ENCODE data around the gene STRA6.

STRA6 gene

DNA sequence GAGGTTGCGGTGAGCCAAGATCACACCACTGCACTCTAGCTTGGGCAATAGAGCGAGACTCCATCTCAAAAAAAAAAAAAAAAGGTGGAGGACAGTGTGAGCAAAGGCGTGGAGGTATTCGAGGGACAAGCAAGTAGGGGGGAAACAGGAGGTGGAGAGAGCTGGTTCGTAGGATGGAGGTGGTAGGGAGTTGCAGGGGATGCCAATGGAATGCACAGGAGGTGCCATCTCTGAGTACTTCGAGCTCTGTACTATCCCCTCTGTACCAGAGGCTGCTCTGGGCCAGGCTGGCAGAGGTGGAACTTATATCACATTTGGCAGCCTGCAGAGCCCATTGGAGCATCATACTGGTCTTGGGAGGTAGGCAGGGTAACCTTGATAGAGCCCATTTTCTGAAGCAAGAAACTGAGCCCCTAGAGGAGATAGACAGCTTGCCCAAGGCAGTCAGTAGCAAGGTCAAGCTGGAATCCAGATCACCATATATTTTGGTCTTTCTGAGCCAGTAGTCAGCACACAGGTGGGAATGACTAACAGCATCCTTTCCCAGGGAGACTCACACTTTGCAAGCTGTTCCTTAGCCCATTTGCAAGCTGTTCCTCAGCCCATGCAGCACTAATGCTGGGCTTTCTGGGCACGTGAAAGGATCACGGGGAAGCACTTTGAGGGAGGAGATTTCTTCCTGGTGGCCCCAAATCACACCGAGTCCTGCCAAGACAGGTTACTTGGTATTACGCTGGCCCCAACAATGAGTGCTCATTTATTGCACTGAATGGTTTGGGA lies 24.4 kb upstream of the STRA6 start:
- DNase-seq = no peak

DNA sequence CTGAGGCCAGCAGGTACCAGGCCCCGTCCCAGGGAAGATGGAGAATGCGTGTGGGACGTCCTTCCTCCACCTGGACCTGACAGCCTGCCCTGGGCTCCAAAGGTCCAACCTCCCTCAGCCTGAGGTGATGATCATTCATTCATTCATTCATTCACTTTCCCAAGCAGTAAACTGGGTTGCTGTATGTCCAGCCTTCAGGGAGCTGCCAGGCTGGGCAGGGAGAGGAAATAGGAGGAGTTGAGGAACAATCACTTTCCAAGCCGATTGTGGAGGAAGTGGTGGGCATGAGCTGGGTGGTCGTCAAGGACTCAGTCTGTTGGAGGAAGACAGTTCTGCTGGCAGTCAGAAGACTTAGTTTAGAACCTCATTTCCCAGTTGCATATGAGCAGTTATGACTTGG lies 23.3 kb upstream of the STRA6 start:
- DNase-seq = no peak

DNA sequence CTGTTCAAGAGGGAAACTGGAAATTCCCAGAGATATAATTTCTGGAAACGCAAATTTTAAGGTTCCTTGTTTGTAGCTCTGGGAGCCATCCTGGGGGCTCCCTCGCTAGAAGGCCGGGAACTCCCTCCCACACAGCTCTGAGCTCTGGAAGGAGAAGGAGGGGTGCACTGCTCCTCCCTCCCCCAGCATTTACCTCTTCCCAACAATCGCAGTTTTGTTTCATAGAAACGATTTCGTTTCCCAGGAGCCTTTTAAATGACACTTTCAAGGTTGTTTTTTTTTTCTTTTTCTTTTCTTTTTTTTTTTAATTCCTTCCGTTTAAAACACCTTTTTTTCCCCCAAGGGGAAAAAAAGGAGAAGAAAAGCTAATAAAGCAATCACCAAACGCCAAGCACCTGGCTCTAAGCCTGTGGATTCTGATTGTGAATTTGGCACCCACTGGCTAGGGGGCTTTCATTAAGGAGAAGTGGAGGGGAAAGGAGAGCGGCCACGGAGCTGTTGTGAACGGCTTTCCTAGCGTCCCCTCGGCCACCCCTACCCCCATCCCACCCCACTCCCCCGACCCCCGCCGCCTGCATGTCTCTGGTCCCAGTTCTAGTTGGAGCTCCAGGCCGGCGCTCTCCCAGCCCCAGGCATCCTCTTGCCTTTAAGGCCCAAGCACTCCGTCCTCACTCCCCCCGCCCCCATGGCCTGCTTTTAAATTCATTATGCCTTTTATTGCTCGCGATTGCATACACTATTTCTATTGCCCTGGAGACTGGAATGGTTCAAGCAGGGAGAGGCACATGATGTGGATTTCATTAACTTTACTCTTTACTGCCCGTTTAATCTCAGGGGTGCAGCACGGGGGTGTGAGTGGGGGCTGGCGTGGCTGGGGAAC lies 19.9 kb upstream of the STRA6 start:
- DNase-seq = no peak

DNA sequence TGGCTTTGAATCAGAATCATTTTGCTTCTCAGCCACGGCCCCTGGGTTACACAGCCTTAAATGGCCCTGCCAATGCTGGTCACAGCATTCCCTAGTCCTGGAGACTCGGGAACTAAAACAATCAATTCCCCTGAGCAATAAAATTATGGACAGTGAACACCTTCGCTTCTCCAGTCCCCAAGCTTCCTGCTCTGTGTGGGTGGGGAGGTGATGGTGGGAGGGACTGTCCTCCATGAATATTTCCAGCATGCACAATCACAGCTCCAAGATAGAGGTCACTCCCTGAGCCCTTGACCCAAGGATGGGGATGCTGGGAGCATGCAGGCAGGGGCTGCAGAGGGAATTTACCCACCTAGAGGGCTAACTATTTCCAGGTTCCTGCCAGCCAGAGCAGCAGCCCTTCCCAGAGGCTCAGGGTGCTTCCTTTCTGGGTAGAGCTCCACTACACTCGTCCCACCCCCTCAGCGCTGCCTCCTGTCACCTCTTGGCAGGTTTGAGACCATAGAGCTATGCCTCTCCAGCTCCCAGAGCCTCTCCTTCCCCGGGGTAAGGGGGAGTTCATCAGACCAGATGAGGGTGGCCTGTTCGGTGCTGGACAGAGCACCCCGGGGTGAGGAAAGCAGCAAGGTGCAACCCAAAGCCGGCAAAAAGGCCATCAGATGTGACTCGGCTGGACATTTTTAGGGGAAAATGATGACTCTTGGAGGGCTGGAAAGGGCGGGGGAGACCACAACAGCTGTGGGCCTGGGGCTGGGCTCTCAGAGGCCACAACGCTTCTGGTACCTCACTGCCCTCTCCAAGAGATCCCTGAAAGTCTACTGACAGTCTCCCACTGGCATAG lies 19.0 kb upstream of the STRA6 start:
- DNase-seq = no peak

DNA sequence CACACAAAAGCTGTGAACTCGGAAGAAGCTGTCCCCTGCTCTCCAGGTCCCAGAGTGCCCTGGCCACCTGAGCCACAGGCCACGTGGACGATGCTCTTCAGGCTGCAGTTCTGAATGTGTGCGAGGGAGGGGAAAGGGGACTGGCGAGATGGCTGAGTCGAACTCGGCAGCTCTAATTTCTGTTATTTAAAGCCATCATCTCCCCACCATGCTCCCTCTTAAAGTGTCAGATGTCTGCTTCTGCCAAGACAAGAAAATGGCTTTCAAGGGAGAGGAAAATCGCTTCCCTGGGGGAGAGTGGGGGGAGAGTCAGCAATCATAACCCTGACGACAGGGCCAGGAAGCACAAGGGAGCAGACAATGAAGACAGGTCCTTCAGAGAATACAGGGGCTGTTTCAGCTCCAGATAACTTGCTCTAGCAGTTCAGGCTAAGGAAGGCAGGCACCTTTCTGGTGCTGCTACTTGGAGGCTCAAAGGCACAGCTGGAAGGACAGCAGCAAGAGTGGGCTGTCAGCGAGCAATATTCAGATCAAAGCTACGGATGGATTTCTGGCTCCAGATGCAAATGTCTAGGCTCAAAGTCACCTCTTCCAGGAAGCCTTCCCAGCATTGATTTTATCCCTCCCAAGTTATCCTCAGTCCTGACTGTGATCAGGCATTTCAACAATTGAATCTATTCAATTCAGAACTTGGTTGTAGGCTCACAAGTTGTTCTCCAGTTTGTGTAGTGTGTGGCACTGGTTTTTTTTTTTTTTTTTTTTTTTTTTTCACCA lies 18.1 kb upstream of the STRA6 start:
- DNase-seq = no peak

DNA sequence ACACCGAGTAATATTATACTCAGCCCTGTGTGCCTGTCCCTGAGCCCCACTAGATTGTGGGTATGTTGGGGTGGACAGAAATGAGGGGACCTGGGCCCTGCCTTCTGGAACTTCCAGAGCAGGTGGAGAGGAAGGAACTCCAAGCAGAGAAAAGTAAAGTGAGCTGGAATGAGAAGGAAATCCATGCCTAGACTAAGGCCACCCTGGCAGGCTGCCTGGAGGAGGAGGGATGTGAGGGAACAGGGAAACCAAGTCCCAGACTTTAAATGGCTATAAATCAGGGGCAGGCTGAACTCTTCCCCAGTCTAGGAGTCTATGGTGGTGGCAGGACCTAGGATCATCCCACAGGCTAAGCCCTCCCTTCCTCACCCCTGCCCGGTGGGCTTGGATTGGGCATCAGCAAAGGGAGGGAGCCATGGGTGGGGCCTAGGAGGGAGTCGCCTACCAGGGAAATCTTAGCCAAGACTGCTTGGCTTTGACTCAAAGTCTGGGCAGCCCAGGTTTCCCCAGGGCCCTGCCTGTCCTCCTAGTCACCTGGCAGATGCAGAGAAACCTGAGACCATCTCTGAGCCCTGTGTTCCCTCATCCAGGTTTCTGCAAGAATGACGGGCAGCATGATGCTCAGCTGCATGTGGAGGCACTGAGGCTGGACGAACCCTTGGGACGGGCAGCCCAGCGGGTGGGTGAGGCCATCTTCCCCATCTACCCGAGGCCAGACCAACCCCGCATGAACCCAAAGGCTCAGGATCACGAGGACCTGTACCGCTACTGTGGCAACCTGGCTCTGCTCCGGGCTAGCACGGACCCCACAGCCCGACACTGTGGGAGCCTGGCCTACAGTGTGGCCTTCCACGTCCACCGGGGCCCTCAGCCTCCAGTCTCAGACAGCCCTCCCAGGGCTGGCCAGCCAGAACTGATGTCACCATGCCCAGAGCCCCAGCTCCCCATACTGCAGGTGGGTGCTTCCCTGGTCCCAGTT lies 15.6 kb upstream of the STRA6 start:
- DNase-seq = no peak

DNA sequence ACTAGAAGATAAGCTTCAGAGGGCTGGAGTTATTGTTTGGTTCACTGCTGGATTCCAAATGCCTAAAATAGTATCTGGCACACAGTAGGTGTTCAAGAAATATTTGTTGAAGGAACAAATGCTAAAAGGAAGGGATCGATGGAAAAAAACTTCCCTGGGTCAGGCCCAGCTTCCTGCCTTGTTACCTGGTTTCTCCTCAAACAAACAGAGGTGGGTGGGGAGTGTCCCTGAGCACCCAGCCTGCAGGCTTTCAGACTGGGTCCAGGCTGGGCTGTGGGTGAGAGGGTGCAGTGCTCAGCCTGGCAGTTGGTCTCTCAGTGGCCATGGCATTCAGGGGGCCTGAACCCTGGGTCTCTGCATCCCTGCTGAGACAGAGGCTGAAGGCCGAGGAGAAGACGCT lies 14.4 kb upstream of the STRA6 start:
- no peak for DNase-seq

DNA sequence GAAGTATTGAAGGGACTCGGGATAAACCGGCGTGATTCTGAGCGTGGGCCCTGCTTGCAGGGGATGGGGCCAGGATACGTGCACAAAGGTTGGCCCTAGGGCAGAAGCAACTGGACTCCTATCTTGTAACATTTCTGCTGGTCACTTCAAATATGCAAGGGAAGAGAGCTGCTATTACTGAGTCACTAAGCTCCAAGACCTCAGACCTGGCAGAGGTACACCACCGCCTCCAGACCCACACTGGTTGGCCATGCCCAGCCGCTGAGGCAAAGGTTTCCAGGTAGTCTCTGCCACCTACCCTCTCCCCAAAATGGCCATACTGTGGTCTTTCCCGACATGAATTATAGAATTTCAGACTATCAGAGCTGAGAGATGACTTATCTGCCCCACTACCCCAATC lies 13.4 kb upstream of the STRA6 start:
- DNase-seq = no peak

DNA sequence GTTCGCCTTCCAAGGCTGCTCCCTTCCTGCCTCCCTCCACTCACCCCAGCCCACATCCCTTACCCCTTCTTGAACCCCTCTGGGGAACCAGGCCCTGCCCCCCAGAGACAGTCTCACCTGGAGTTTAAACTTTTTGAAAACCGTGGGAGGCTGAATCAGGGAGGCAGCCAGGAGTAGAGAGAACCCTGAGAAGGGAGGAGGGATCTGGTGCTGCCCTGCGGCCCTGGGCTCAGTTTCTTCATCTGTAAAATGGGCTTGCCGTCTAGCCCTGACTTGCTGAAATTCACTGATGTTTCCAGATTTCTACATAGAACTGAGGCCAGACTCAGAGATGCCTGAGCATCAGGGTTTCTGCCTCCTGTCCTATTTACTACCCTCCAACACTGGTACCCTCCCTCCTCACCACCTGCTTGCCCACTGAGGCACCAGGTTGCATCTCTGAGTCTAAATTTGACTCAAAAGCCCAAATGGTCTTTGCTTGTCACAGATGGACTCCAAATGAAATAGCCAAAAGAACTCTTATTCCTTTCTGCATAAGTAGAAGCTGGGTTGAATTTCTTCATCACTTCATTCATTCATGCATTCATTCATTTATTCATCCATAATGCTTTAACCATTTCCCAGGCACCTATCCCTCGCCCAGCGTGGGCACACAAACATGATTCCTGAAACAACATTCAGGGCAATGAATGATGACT lies 11.9 kb upstream of the STRA6 start:
- no peak for DNase-seq

DNA sequence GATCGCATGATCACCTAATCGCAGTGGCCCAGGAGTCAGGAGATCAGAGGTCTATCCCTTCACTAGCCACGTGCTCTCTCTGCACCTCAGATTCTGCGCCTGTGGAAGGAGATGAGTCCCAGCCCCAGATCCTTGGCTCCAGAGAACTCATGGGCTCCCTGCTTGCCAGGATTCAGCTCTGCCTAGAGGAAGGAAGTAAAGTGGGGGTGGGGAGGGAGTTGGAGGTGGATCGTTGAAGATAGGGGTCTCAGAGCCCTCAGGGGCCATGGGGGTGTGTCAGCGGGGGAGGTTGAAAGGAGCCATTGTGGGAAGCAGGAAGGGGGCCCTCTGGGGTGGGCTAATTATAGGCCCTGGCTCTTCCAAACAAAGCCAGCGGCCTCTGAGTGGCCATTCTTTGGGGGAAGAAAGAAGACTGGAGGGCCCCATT lies 11.3 kb upstream of the STRA6 start:
- DNase-seq = no peak

DNA sequence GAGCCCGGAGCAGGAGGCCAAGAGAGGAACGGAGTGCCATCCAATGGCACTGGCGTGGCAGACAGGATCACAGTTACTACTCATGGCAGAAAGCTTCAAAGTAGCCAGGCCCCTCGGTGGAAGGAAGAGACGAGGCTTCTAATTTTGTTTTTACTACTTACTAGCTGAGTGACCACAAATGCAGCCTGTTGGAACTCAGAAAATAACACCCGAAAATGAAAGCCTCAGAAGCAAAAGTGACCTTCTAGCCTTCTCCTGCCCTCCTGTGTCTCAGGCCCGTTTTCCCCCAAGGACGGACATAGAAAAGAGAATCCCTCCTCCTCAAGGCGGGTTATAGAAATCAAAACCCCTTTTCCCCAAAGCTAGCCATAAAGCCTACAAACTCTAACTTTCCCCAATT lies 9.9 kb upstream of the STRA6 start:
- DNase-seq = no peak

DNA sequence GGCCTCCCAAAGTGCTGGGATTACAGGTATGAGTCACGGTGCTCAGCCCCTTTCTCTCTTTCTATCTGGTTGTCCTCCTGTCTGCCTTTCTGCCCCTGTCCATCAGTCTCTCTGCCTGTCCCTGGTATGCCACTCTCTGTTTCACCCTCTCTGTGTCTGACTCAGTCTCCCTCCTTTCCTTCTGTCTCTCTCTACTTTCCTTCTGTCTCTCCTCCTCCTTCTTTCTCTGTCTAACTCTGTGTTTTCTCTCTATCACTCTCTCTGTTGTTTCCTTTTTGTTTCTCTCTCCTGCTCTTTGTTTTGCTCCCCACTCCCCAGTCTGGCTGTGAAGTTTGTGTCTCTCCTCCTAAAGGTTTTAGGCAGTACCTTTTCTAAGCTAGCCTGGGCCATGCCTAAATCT lies 9.1 kb upstream of the STRA6 start:
- DNase-seq = no peak

DNA sequence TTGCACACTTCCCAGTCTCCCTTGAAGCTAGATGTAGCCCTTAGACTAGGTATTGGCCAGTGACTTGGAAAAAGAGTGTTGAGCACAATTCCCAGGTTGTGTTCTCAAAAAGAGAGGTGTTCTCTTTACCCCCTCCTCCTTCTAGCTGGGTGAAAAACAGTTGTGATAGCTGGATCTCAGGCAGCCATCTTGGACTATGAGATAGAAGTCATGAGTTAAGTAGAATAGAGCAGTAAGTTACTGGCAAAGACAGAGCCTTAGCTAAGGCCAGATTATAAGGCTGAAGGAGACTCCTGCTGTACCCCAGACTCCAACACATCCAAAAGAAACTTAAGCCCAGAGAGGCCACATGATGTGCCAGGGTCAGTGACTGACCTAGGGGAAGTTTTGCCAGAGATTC lies 8.1 kb upstream of the STRA6 start:
- DNase-seq = no peak

DNA sequence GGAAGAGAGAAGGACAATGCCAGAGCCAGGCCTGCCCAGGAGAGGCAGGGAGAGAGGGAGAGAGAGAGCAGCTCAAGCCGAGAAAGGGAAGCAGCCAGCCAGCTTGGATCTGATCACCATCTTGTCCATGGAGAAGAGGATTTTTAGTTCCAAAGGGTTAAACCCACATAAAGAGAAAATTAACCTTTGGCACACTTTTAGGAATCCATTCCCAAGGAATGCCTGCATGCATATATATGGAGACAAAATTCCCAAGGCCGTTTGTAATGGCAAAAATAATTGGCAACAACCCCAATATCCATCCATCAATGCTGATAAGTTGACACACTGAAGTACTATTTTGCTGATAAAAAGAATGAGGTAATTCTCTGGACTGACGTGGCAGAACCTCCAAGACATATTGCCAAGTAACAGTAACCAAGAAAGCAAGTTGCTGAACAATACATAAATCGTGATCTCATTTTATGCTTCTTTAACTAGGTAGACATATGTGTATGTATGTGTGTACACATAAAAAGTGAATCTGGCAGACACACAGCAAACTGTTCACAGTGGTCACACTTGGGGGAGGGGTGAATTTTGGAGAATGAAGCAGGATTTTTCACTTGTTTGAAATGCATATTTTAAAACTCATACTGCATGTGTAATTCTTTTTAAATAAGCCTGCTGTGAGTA lies 7.5 kb upstream of the STRA6 start:
- no peak for DNase-seq

DNA sequence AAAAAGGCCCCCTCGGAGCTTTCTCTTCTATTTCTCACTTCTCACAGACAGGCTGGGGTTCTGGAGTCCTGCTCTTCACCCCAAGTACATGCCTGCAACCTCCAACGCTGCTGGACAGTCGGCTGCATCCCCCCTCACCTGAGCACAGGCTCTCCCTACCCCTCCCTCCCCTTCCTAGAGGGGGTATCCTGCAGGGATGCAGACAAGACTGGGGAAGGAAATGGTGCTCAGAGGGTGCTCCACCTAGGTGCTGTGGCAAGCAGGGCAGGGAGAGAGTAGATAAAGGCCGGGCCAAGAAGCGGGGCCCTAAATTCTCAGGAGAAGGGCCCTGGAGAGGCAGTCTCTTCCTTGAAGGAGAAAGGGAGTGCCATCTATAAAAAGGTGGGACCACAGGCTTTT lies 7.0 kb upstream of the STRA6 start:
- no peak for DNase-seq

DNA sequence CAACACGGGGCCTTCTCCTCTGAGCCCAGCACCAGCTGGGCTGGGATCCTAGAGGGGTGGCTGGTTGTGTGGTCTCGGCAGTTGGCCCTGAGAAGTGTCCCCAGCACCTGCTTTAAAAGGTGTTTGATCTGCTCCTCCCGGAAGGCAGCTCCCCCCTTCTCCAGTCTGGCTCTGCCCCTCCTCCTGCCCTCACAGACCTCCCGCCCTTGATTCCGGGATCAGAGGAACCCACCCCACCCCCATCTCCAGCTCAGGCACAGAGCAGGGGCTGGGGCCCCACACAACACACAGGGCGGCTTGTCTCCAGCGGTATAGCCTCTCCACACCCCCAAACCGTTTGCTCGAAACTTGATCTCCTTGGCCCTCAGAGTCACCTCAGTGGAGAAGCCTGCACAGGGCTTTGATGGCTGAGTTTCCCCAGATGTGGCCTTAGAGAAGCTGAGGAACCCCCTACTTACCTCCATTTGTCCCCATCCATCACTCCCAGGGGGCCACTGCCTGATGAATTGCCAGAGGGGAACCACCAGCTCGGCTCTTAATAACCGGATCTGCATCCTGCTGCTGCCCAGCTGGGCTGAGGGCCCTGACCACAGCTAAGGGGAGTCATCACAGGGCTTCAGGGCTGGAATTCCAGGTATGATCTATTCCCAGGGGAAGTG lies 6.4 kb upstream of the STRA6 start:
- DNase-seq = no peak

DNA sequence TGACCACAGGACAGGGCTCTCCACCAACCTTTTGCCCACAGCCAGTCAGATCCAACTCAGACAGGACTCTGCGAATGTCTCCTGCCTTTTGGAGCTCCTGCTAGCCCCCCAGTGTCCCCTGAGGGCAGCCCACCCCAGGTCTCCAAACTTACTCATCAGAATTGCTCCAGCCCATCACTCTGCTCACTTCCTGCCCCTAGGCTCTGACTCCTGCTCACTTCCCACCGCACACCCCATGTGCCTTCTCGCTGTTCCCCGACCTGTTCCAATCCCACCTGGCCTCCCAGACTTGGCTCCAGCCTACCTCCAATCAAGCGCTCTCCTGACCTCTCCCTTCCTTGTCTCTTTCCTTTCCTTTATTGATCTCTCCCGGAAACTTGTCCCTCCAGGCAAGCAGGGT lies 5.9 kb upstream of the STRA6 start:
- DNase-seq = no peak

DNA sequence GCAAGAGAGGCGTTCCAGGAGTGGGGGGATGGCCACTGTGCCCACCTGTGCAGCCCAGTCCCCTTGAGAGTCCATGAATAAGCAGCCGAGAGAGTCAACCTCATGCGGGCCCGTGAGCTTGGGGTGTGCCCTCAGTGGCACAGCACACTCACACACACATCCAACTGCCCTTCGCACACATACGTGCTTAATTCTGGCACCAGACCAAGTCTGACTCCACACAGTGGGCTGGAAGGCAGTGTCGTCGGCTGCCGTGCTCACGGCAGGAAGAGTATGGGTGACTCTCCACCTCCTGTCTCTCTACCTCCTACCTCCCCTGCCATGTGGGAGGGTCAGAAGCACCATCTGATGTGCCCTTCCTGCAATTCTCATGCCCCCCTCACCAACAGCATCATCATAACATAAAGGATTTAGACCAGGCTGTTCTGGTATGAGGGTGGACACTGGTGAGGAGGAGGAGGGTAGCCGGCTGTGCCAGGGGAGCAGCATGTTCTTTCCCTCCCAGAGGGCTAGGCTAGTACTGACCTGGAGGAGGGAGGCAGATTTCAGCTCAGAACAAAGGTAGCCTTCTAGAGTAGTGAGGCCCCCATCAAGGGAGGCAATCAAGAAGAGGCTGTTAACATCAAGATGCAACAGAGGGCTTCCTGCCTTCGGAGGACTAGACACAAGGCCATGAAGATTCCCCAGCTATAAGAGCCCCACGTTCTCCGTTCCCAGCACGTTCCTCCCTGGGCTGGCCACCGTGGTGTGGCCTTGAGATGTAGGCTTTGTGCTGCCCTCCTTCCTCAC lies 5.3 kb upstream of the STRA6 start:
- no peak for DNase-seq

Measured in T-helper 2 cell (primary cell).